ENCODE data around the gene MAGI2.

DNA sequence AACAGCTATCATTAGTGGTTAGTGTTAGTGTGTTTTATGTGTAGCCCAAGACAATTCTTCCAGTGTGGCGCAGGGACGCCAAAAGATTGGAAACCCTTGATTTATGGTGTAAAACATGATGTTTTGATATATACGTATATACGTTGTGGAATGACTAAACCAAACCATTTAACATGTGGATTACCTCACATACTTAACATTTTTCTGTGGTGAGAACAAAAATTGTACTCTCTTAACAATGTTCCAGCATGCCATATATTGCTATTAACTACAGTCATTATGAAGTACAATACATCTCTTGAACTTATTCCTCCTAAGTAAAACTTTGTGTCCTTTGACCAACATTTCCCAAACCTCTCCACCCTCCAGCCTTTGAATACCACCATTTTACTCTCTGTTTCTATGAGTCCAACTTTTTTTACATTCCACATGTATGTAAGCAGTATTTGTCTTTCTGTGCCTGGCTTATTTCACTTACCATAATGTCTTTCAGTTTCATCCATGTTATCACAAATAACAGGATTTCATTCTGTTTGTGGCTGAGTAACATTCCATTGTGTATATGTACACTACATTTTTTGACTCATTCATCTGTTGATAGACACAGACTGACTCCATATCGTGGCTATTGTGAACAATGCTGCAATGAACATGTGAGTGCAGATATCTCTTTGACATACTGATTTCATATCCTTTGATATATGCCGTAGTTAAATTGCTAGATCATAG, 42.2 kb upstream of the MAGI2 start:
- TF ChIP-seq POLR2A (IDR thresholded peaks at IDR 0.05) (no peak), POLR2AphosphoS5 (IDR thresholded peaks at IDR 0.05; ENCODE audit: insufficient read depth in 1 of 2, low read depth in 1 of 2) (no peak)
- TF ChIP-seq, protein P1, sequence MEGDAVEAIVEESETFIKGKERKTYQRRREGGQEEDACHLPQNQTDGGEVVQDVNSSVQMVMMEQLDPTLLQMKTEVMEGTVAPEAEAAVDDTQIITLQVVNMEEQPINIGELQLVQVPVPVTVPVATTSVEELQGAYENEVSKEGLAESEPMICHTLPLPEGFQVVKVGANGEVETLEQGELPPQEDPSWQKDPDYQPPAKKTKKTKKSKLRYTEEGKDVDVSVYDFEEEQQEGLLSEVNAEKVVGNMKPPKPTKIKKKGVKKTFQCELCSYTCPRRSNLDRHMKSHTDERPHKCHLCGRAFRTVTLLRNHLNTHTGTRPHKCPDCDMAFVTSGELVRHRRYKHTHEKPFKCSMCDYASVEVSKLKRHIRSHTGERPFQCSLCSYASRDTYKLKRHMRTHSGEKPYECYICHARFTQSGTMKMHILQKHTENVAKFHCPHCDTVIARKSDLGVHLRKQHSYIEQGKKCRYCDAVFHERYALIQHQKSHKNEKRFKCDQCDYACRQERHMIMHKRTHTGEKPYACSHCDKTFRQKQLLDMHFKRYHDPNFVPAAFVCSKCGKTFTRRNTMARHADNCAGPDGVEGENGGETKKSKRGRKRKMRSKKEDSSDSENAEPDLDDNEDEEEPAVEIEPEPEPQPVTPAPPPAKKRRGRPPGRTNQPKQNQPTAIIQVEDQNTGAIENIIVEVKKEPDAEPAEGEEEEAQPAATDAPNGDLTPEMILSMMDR (IDR thresholded peaks at IDR 0.05): no peak
